Neural cell (in vitro differentiated cells): ENCODE measurements around the gene NTNG1.

ENCODE experiments used
- EZH2 ChIP-seq: fragments of 200-600, 300-800 bp; shearing (Covaris generic), sonication (generic); IDR thresholded peaks from 2 replicates; pipeline ENCODE4 v1.6.1; 2014; ENCODE audit warnings: antibody characterized with exemption, low read length, borderline replicate concordance, mild to moderate bottlenecking; ENCODE audit not compliant: insufficient read depth, poor library complexity, severe bottlenecking
- MXI1 ChIP-seq: fragments of 450-650 bp; conservative IDR thresholded peaks from 2 replicates; pipeline ENCODE4 v1.6.1; 2014; ENCODE audit warnings: antibody characterized with exemption, mild to moderate bottlenecking; ENCODE audit not compliant: poor library complexity, severe bottlenecking
- POLR2AphosphoS5 ChIP-seq: IDR thresholded peaks from 2 replicates; pipeline ENCODE4 v1.6.1; 2012
- RAD21 ChIP-seq: fragments of 450-650 bp; conservative IDR thresholded peaks from 2 replicates; pipeline ENCODE4 v1.6.1; 2014; ENCODE audit warnings: antibody characterized with exemption, mild to moderate bottlenecking, moderate library complexity
- SMC3 ChIP-seq: fragments of 450-650 bp; conservative IDR thresholded peaks from 2 replicates; pipeline ENCODE4 v1.6.1; 2014; ENCODE audit warnings: antibody characterized with exemption, mild to moderate bottlenecking, moderate library complexity; ENCODE audit not compliant: poor library complexity
- TAF1 ChIP-seq: IDR thresholded peaks from 2 replicates; pipeline ENCODE4 v1.6.1; 2012; ENCODE audit warnings: low read depth
- TF ChIP-seq, protein P1 (sequence below): fragments of 450-650 bp; IDR thresholded peaks from 2 replicates; pipeline ENCODE4 v1.5.1; 2014; ENCODE audit warnings: antibody characterized with exemption, mild to moderate bottlenecking, moderate library complexity; ENCODE audit not compliant: poor library complexity, severe bottlenecking
- TF ChIP-seq, protein P2 (sequence below): IDR thresholded peaks from 2 replicates; pipeline ENCODE4 v1.6.1; 2012; ENCODE audit warnings: borderline replicate concordance

DNA sequence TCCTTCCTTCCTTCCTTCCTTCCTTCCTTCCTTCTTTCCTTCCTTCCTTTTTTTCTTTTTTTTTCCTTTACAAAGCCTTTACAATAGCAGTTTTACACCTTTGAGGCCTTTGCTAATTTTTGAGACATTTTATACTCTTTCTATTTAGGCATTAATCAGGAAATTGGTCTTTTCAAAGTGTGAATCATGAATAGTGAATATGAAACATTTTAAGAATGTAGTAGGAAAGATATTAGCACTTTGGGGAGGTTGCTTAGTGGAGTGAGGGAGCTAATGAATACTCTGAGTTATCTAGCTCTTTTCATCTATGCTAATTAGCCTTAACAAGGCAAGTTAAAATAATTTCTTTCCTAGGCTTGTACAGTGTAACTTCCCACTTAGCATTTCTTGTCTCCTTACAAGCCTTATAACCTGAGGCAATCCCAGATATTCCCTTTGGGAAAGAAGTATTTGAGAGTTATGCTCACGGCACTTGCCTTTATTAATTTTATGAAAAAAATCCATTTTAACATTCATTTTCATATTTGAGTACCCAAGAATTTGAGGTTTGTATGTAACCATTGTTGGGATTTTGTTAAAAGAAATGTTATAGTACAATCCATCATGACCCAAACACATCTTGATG is 122.6 kb downstream of the NTNG1 start:
- TF ChIP-seq, protein P1, sequence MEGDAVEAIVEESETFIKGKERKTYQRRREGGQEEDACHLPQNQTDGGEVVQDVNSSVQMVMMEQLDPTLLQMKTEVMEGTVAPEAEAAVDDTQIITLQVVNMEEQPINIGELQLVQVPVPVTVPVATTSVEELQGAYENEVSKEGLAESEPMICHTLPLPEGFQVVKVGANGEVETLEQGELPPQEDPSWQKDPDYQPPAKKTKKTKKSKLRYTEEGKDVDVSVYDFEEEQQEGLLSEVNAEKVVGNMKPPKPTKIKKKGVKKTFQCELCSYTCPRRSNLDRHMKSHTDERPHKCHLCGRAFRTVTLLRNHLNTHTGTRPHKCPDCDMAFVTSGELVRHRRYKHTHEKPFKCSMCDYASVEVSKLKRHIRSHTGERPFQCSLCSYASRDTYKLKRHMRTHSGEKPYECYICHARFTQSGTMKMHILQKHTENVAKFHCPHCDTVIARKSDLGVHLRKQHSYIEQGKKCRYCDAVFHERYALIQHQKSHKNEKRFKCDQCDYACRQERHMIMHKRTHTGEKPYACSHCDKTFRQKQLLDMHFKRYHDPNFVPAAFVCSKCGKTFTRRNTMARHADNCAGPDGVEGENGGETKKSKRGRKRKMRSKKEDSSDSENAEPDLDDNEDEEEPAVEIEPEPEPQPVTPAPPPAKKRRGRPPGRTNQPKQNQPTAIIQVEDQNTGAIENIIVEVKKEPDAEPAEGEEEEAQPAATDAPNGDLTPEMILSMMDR: no peak
- TF ChIP-seq POLR2AphosphoS5 (no peak), TAF1 (no peak), RAD21 (no peak), EZH2 (no peak), MXI1 (no peak), SMC3 (no peak)
- TF ChIP-seq, protein P2, sequence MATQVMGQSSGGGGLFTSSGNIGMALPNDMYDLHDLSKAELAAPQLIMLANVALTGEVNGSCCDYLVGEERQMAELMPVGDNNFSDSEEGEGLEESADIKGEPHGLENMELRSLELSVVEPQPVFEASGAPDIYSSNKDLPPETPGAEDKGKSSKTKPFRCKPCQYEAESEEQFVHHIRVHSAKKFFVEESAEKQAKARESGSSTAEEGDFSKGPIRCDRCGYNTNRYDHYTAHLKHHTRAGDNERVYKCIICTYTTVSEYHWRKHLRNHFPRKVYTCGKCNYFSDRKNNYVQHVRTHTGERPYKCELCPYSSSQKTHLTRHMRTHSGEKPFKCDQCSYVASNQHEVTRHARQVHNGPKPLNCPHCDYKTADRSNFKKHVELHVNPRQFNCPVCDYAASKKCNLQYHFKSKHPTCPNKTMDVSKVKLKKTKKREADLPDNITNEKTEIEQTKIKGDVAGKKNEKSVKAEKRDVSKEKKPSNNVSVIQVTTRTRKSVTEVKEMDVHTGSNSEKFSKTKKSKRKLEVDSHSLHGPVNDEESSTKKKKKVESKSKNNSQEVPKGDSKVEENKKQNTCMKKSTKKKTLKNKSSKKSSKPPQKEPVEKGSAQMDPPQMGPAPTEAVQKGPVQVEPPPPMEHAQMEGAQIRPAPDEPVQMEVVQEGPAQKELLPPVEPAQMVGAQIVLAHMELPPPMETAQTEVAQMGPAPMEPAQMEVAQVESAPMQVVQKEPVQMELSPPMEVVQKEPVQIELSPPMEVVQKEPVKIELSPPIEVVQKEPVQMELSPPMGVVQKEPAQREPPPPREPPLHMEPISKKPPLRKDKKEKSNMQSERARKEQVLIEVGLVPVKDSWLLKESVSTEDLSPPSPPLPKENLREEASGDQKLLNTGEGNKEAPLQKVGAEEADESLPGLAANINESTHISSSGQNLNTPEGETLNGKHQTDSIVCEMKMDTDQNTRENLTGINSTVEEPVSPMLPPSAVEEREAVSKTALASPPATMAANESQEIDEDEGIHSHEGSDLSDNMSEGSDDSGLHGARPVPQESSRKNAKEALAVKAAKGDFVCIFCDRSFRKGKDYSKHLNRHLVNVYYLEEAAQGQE: no peak
